Ascending aorta (tissue), 2 donors: ENCODE measurements around the gene CA10. TPM values are rescaled to one million over a fixed set of nuclear protein-coding genes. Genes with fewer than 3 reads are reported as not detected.
A peak's percentile ranks its signal among the peaks of the same experiment; 100 is the strongest.

Experiments used
- DNase-seq, 2 donors: peaks; one replicate each; pipeline ENCODE4 v3.0.0-alpha.2; 2019; ENCODE audit warnings: low spot score in 2 of 2
- H3K27ac ChIP-seq, 2 donors: fragments of 200-600 bp; sonication (generic); one replicate each; pipeline ENCODE4 v1.5.1; 2016 to 2017; ENCODE audit warnings: mild to moderate bottlenecking in 1 of 2
- H3K27me3 ChIP-seq: fragments of 200-600 bp; sonication (generic); one replicate; pipeline ENCODE4 v1.5.1; 2017
- H3K36me3 ChIP-seq, 2 donors: fragments of 200-600 bp; sonication (generic); one replicate each; pipeline ENCODE4 v1.5.1; 2016
- H3K4me1 ChIP-seq, 2 donors: fragments of 200-600 bp; sonication (generic); one replicate each; pipeline ENCODE4 v1.5.1; 2016 to 2017; ENCODE audit warnings: mild to moderate bottlenecking in 1 of 2
- H3K4me3 ChIP-seq, 2 donors: fragments of 200-600 bp; sonication (generic); one replicate each; pipeline ENCODE4 v1.5.1; 2016 to 2017; ENCODE audit warnings: mild to moderate bottlenecking in 1 of 2
- H3K9me3 ChIP-seq, 2 donors: fragments of 200-600 bp; sonication (generic); one replicate each; pipeline ENCODE4 v1.5.1; 2016
- intact Hi-C: fragments of 100-400 bp; cut with DNase I; formaldehyde crosslinking; loops from one replicate; pipeline ENCODE4 v1.15.1; 2023
- total RNA-seq: library from RNA; depleted of rRNA; stranded (reverse); fragments of >200 nt; gene quantifications from one replicate; pipeline ENCODE4 v1.1.0, GENCODE V29; 2016
- TF ChIP-seq, protein P1 (sequence below), 3 experiments: fragments of 200-600 bp in 2 of 3; fragments of 450-650 bp in 1 of 3; sonication (generic) in 2 of 3; IDR thresholded peaks; one replicate each; pipeline ENCODE4 v1.5.1; 2016 to 2019; ENCODE audit warnings: antibody characterized with exemption in 3 of 3, mild to moderate bottlenecking in 1 of 3, moderate library complexity in 1 of 3

CA10 gene
- total RNA-seq, 1 donor from 2014 or later, result not detected

DNA sequence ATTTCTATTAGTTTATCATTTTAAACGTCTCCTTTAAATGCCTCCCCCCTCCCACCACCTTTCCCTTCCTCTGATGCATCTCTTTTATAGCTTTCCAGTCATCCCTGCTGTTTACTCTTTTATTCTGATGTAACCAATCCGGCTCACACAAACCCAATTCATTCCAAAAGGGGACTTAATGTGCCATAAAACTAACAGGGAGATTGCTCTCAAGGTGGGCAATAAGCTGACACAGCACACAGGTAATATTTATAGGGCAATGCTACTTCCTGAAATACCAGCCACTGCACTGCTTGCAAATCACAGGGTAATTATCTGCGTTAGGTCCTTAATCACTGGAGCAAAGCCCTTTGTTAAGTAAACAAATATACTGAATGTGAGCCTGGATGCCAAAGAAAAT lies 23.3 kb upstream of the CA10 start:
- DNase-seq, result no peak
- H3K9me3 ChIP-seq, result no peaks in the 10 kb centered on the region

DNA sequence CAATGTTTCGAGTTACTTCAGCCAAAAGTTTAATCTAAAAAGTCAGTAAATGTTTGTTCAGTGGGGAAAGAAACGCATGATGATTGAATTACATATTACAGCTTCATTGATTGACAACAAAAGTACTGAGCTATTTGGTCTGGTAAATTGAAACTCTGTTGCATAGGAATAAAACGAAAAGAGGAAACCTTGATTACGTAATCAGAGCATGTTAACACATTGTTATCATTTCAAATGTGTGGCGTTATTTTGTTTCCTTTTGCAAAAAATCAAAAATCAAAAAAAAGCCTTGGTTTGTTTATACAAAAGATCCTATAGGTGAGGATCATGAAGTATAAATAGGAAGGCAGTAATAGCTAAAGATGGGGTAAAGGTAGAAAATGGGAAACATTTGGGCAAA lies 19.5 kb upstream of the CA10 start:
- no peaks in the 10 kb centered on the region for H3K27me3 ChIP-seq
- no peak for DNase-seq
- no peak overlapping the region for H3K4me3 ChIP-seq
- H3K4me1 ChIP-seq, result no peaks in the 10 kb centered on the region
- no peak overlapping the region for H3K27ac ChIP-seq
- no peaks in the 10 kb centered on the region for H3K36me3 ChIP-seq
- H3K9me3 ChIP-seq, result no peaks in the 10 kb centered on the region
- intact Hi-C loops, result no loop called here
- TF ChIP-seq, protein P1, sequence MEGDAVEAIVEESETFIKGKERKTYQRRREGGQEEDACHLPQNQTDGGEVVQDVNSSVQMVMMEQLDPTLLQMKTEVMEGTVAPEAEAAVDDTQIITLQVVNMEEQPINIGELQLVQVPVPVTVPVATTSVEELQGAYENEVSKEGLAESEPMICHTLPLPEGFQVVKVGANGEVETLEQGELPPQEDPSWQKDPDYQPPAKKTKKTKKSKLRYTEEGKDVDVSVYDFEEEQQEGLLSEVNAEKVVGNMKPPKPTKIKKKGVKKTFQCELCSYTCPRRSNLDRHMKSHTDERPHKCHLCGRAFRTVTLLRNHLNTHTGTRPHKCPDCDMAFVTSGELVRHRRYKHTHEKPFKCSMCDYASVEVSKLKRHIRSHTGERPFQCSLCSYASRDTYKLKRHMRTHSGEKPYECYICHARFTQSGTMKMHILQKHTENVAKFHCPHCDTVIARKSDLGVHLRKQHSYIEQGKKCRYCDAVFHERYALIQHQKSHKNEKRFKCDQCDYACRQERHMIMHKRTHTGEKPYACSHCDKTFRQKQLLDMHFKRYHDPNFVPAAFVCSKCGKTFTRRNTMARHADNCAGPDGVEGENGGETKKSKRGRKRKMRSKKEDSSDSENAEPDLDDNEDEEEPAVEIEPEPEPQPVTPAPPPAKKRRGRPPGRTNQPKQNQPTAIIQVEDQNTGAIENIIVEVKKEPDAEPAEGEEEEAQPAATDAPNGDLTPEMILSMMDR (IDR thresholded peaks at IDR 0.05), result no peak

More for the DNA sequence above, 23.3 kb upstream of the CA10 start:
- TF ChIP-seq, protein P1 (IDR thresholded peaks at IDR 0.05), result no peak
- Histone ChIP-seq H3K27ac (no peak overlapping the region), H3K27me3 (no peaks in the 10 kb centered on the region), H3K4me1 (no peaks in the 10 kb centered on the region), H3K36me3 (no peaks in the 10 kb centered on the region), H3K4me3 (no peak overlapping the region)
- intact Hi-C loops, result no loop called here

DNA sequence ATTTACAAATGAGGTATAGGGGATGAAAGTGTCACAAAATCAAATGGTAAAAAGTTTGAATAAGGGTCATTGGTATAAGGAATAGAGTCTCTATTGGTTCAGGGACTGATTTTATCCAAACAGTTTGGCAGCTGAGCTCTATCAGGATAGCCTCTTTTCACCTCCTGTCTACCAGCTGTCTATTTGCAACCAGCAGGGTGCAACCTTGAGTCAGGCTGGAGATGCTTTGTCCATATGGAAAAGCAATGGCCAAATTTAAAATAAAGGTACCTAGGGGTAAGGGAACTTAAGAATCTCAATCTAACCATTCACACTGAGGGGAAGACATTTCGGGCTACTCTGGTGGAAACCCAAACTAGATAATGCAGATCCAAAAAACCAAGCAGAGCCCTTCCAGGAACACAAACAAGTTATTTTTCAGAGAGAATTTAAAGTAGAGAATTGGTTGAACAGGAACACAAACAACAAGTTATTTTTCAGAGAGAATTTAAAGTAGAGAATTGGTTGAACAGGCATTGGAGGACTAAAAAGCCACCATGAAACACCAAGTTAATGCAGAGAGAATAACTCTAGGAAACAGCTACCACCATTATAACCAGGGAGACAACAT lies 12.6 kb upstream of the CA10 start:
- intact Hi-C loops, result no loop called here
- Histone ChIP-seq H3K4me1 (no peaks in the 10 kb centered on the region), H3K4me3 (no peak overlapping the region), H3K27me3 (no peaks in the 10 kb centered on the region), H3K9me3 (no peaks in the 10 kb centered on the region), H3K36me3 (no peaks in the 10 kb centered on the region), H3K27ac (no peak overlapping the region)
- TF ChIP-seq, protein P1 (IDR thresholded peaks at IDR 0.05), result peak in 1 of 3 experiments; percentile 27
- no peak for DNase-seq

DNA sequence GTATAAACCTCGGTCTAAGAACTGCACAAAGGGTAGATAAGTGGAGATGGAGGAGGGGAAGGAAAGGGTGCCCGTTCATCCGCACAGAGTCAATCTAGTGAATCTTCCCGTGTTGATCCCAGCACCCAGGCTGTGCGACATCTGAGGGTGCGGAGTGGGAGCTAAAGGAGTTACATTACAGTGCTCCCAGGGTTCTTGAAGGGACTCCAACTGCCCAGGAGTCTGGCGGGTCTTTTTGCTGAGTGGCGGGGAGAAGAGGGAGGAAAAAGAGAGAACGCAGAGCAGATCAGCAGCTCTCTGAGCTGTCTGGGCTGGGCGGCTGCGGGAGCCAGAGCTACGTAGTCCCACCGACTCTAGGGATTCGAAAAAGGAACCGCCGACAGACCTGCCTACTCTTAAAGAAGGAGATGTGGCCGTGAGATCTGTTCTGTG lies 1.6 kb upstream of the CA10 start:
- Histone ChIP-seq H3K9me3 (no peaks in the 10 kb centered on the region), H3K27me3 (no peaks in the 10 kb centered on the region), H3K4me3 (no peak overlapping the region), H3K27ac (no peak overlapping the region), H3K4me1 (no peaks in the 10 kb centered on the region), H3K36me3 (no peaks in the 10 kb centered on the region)
- no peak for DNase-seq
- TF ChIP-seq, protein P1 (IDR thresholded peaks at IDR 0.05), result no peak
- intact Hi-C loops, result loop anchor here (10.0 kb wide), 1 partner anchor 55 kb away; no protein-coding TSS in a partner anchor

DNA sequence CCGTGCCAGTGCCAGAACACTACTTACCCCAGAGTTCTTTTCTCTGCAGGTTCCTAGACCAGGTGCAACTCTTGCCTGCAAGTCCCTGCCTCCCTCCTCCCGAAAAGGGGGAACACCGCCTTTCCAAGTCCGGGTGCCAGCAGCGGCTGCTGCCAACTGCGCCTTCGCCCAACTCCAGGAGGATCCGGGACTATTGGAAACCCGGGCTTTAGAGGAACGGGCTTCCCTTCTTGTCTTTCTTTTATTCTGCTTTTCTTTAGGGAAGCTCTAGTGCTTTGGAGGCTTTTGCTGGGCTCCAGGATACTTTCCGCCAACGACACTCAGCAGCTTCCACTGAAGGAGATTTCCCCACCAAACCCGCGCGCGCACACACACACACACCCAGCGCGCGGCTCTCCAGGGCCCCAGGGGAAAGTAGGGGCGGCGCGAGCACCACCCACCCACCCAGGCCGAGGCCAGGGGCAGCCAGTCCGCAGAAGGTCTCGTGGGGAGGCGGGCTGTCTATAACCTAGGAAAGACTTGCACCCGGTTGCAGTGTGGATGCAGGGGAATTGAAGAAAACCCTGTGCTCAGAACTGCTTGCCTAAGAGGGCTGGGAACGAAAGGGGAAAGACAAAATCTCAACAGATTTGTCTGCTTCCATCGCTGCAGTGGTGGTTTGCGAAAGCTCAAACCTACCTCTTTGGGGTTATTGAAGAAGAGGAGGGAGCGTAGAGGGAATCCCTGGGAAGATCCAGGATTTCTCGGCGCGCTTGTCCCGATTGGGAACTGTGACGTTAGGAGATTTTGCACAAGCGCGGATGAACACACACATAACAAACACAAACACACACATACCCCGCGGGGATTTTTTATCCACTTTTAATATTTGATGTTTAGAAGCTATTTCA lies 977 bp upstream of the CA10 start:
- Histone ChIP-seq H3K27me3 (no peaks in the 10 kb centered on the region), H3K4me1 (no peaks in the 10 kb centered on the region), H3K4me3 (no peak overlapping the region), H3K36me3 (no peaks in the 10 kb centered on the region), H3K9me3 (no peaks in the 10 kb centered on the region), H3K27ac (no peak overlapping the region)
- TF ChIP-seq, protein P1 (IDR thresholded peaks at IDR 0.05), result no peak
- intact Hi-C loops, result loop anchor here (10.0 kb wide), 1 partner anchor 55 kb away; no protein-coding TSS in a partner anchor
- DNase-seq, result no peak
